H7 (cell line): Measurements from ENCODE around the gene OR2L3. TPM values are rescaled to one million over a fixed set of nuclear protein-coding genes. Genes with fewer than 3 reads are reported as not detected.

Experiments
- DNase-seq: peaks from one replicate; pipeline ENCODE4 v3.0.0; 2012
- H3K27me3 ChIP-seq: 2 replicates; pipeline ENCODE4 v1.6.0; 2011; ENCODE audit warnings: mild to moderate bottlenecking, low read length; ENCODE audit not compliant: control insufficient read depth, insufficient read depth
- H3K36me3 ChIP-seq: replicated peaks from 2 replicates; pipeline ENCODE4 v1.5.1; 2011; ENCODE audit warnings: low read length; ENCODE audit not compliant: control insufficient read depth, insufficient read depth
- H3K4me3 ChIP-seq: 2 replicates; pipeline ENCODE4 v1.5.1; 2011; ENCODE audit warnings: low read depth, mild to moderate bottlenecking, control low read depth, low read length, moderate library complexity; ENCODE audit not compliant: insufficient read depth
- total RNA-seq: library from RNA; depleted of rRNA; stranded (reverse); fragments of >200 nt; shearing (Covaris generic); gene quantifications from 2 replicates; pipeline ENCODE4 v1.2.3, GENCODE V29; 2014; rRNA removed

OR2L3 gene
- total RNA-seq, 1 experiment from 2014 or later = not detected

DNA sequence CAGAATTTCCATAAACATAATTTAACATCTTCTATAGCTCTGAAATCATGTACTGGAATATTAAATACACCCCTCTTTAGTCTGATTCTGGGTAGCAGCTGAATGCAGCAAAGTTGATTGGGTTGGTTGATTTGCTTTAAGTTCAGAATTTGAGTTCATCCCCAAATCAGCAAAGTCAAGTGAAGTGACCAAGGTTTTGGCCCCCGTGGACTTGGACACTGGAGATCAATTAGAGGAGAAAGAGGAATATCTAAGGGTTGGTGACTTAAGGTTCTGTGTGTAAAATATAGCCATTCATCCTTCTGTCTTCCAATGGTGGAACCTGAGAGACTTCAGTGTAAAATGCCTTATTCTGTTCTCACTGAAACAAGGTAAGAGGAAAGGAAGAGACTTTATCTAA lies 48.2 kb downstream of the OR2L3 start, which contains the start of gene OR2L13:
TSS of gene OR2L13 (plus strand) at position 301 of the 400 bp plus-strand sequence. CDS start 4,192 bp downstream, outside the sequence.
- DNase-seq = no peak
- Histone ChIP-seq H3K36me3 (no peaks in the 10 kb centered on the region), H3K27me3 (no peaks in the 10 kb centered on the region), H3K4me3 (no peak within 1 kb of the TSS)

DNA sequence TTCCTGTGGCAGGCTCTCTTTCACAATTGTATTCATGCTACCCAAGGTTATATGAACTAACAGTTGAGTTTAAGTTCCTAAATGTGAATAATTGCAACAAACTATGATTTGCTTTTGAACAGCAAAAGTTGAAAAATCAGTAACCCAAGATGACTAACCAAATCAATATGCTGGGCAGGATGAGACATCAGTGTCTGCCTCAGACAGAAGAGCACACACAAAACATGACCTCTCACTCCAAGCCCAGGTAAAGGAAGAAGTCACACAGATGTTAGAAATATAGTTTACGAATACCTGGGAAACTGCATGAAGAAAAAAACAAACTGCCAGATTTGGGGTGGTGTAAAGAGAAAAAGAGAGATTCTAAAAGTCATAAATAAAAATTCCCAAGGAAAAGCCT lies 51.9 kb downstream of the OR2L3 start:
- H3K36me3 ChIP-seq = no peaks in the 10 kb centered on the region
- H3K27me3 ChIP-seq = no peaks in the 10 kb centered on the region
- H3K4me3 ChIP-seq = no peak overlapping the region
- DNase-seq = no peak

- no peak overlapping the region for H3K4me3 ChIP-seq
These were observed 56.2 kb downstream of the OR2L3 start for GRCh38 chr1:248102847-248103246.

DNA sequence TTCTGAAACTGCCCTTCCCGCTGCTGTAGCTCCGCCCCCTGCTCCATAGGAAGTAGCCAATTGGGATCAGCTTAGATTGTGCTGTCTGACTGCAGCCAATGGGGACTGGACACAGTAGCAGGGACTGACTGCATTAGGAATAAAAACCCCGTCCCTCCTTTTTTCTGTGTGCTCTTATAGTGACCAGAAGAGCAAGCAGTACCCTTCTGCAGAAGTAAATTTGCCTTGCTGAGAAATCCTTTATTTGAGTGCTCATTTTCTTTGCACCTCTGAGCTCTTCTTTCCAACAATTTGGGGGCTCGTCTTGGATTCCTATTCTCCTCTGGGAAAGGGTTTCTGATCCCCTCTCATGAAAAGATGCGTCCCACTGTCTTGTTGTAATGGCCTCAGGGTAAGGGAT lies 64.5 kb downstream of the OR2L3 start:
- no peak for DNase-seq
- H3K4me3 ChIP-seq = no peak overlapping the region
- H3K36me3 ChIP-seq = no peaks in the 10 kb centered on the region
- no peaks in the 10 kb centered on the region for H3K27me3 ChIP-seq

More at GRCh38 chr1:248102847-248103246, 56.2 kb downstream of the OR2L3 start:
- H3K27me3 ChIP-seq = no peaks in the 10 kb centered on the region
- H3K36me3 ChIP-seq = no peaks in the 10 kb centered on the region
- DNase-seq = no peak

Other genes with a start within 250 kb of the OR2L3 start
- not detected in 2 replicates for gene OR14A16, start 222.7 kb upstream of the OR2L3 start, total RNA-seq
- not detected in 2 replicates for gene OR11L1, start 204.9 kb upstream of the OR2L3 start, total RNA-seq
- gene TRIM58, start 189.6 kb upstream of the OR2L3 start, total RNA-seq = 0.04 and 0.10 TPM in 2 replicates
- gene OR2W3, start 151.2 kb upstream of the OR2L3 start, total RNA-seq = not detected in 2 replicates
- not detected in 2 replicates for gene OR2T8, start 126.6 kb upstream of the OR2L3 start, total RNA-seq
- gene OR2AJ1, start 121.9 kb upstream of the OR2L3 start, total RNA-seq = not detected in 2 replicates
- gene OR2L8, start 98.0 kb upstream of the OR2L3 start, total RNA-seq = not detected in 2 replicates
- gene OR2AK2, start 81.6 kb upstream of the OR2L3 start, total RNA-seq = not detected in 2 replicates
- not detected in 2 replicates for gene OR2L5, start 33.2 kb upstream of the OR2L3 start, total RNA-seq
- not detected in 2 replicates for gene OR2L2, start 16.8 kb upstream of the OR2L3 start, total RNA-seq
- not detected in 2 replicates for gene OR2L13, start 48.3 kb downstream of the OR2L3 start, total RNA-seq
- not detected in 2 replicates for gene OR2M5, start 98.3 kb downstream of the OR2L3 start, total RNA-seq
- gene OR2M2, start 128.0 kb downstream of the OR2L3 start, total RNA-seq = not detected in 2 replicates
- gene OR2M3, start 150.4 kb downstream of the OR2L3 start, total RNA-seq = not detected in 2 replicates
- not detected in 2 replicates for gene OR2M4, start 184.6 kb downstream of the OR2L3 start, total RNA-seq
- gene OR2T33, start 231.1 kb downstream of the OR2L3 start, total RNA-seq = not detected in 2 replicates